DMS79 (cell line): Measurements from ENCODE around the gene ATP5PF.
"Not testable (repeated sequence)": the region's sequence is repeated elsewhere in the genome, so short reads cannot be mapped to it uniquely, and the experiment has no call there.

ENCODE experiments used
- DNase-seq: peaks from one replicate; lab custom pipeline; 2025; lab: John Stamatoyannopoulos, UW

ATP5PF gene

GRCh38 chr21:25734904-25735645 is at the start of gene ATP5PF, which contains the start of gene GABPA:
Gene ATP5PF, minus strand, starts transcription at chr21:25734904. Its CDS starts 5,110 bp downstream, at chr21:25729794.
Gene GABPA, plus strand, starts transcription at chr21:25734972. Its CDS starts 6,627 bp downstream, at chr21:25741599.
- peak; percentile 97 for DNase-seq

GRCh38 chr21:25778126-25778875 is 43.6 kb upstream of the ATP5PF start:
- DNase-seq: not testable (repeated sequence)

- no peak for DNase-seq
Measured at GRCh38 chr21:25776440-25776839, 41.7 kb upstream of the ATP5PF start.

GRCh38 chr21:25772686-25773085 is 38.0 kb upstream of the ATP5PF start:
- DNase-seq: no peak

- DNase-seq: no peak
Measured at GRCh38 chr21:25767921-25768320, 33.2 kb upstream of the ATP5PF start.

- DNase-seq: no peak
Measured at GRCh38 chr21:25764065-25764464, 29.4 kb upstream of the ATP5PF start.

- DNase-seq: no peak
Measured at GRCh38 chr21:25760677-25761076, 26.0 kb upstream of the ATP5PF start.

- DNase-seq: no peak
Measured at GRCh38 chr21:25760061-25760460, 25.4 kb upstream of the ATP5PF start.

- DNase-seq: no peak
Measured at GRCh38 chr21:25759573-25759972, 24.9 kb upstream of the ATP5PF start.

GRCh38 chr21:25757531-25757930 is 22.8 kb upstream of the ATP5PF start:
- DNase-seq: no peak

- no peak for DNase-seq
Measured at GRCh38 chr21:25756190-25756932, 21.7 kb upstream of the ATP5PF start.

GRCh38 chr21:25752416-25752815 is 17.7 kb upstream of the ATP5PF start:
- DNase-seq: no peak

- DNase-seq: no peak
Measured at GRCh38 chr21:25750085-25750484, 15.4 kb upstream of the ATP5PF start.

GRCh38 chr21:25744854-25745253 is 10.2 kb upstream of the ATP5PF start:
- no peak for DNase-seq

- DNase-seq: no peak
Measured at GRCh38 chr21:25742900-25743299, 8.2 kb upstream of the ATP5PF start.

- DNase-seq: no peak
Measured at GRCh38 chr21:25737421-25737820, 2.7 kb upstream of the ATP5PF start.

GRCh38 chr21:25735646-25736597 is 1.2 kb upstream of the ATP5PF start:
- DNase-seq: peak; percentile 52

- DNase-seq: no peak
Measured at GRCh38 chr21:25734654-25734903, 125 bp downstream of the ATP5PF start.

GRCh38 chr21:25733859-25734653 is 648 bp downstream of the ATP5PF start:
- no peak for DNase-seq

GRCh38 chr21:25732091-25732760 is 2.5 kb downstream of the ATP5PF start:
- DNase-seq: no peak
